GM12874 (cell line): ENCODE measurements around the gene EIF4ENIF1.

Experiments
- TF ChIP-seq, protein P1 (sequence below): IDR thresholded peaks from 2 replicates; pipeline ENCODE4 v1.5.1; 2011; ENCODE audit warnings: low read depth, mild to moderate bottlenecking, control low read depth, low read length, moderate library complexity; ENCODE audit not compliant: insufficient read depth

Gene EIF4ENIF1

GRCh38 chr22:31443516-31443915 lies 46.1 kb downstream of the EIF4ENIF1 start:
- TF ChIP-seq, protein P1, sequence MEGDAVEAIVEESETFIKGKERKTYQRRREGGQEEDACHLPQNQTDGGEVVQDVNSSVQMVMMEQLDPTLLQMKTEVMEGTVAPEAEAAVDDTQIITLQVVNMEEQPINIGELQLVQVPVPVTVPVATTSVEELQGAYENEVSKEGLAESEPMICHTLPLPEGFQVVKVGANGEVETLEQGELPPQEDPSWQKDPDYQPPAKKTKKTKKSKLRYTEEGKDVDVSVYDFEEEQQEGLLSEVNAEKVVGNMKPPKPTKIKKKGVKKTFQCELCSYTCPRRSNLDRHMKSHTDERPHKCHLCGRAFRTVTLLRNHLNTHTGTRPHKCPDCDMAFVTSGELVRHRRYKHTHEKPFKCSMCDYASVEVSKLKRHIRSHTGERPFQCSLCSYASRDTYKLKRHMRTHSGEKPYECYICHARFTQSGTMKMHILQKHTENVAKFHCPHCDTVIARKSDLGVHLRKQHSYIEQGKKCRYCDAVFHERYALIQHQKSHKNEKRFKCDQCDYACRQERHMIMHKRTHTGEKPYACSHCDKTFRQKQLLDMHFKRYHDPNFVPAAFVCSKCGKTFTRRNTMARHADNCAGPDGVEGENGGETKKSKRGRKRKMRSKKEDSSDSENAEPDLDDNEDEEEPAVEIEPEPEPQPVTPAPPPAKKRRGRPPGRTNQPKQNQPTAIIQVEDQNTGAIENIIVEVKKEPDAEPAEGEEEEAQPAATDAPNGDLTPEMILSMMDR = no peak

GRCh38 chr22:31442768-31443489 lies 46.7 kb downstream of the EIF4ENIF1 start:
- TF ChIP-seq, protein P1 = no peak

GRCh38 chr22:31441652-31442051 lies 48.0 kb downstream of the EIF4ENIF1 start:
- TF ChIP-seq, protein P1 = no peak

- TF ChIP-seq, protein P1 = no peak
Measured at GRCh38 chr22:31440681-31441080, 49.0 kb downstream of the EIF4ENIF1 start.

- TF ChIP-seq, protein P1 = no peak
Measured at GRCh38 chr22:31439808-31440207, 49.8 kb downstream of the EIF4ENIF1 start.

DNA sequence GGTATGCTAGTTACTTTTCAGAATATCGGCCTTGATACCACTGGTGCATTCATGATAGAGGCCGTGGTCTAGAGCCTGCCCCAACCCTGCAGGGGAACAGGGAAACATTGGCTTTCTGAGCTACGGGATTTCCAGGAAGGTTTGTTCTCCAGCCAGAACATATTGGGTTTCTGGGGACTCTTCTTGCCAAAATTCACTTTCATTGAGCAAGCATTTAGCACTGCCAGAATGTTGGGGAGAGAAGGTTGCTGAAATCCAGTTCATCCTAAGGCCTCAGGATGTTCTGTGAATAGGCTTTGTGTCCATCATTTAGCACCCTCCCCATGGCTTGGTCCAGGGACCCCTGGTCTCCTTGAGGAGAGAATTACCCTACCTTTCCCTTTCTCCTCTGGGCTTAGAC lies 53.5 kb downstream of the EIF4ENIF1 start:
- TF ChIP-seq, protein P1 = no peak

GRCh38 chr22:31431950-31432349 lies 57.7 kb downstream of the EIF4ENIF1 start:
- TF ChIP-seq, protein P1 = no peak
